ENCODE results near the gene FHIP1B.

The FHIP1B gene

GRCh38 chr11:6268820-6269219 lies 34.4 kb upstream of the FHIP1B start:
- no peak for DNase-seq (ENCODE audit: low read depth, low spot score)
- H3K4me3 ChIP-seq (ENCODE audit: low read depth, low read length): no peak overlapping the region
- no peak for TF ChIP-seq CTCF (IDR thresholded peaks at IDR 0.05; ENCODE audit: low read depth, low read length)
- in situ Hi-C loops (cut with HindIII; ENCODE audit: low sequenced_read_pairs): no loop called here

- in situ Hi-C loops (cut with HindIII; ENCODE audit: low sequenced_read_pairs): no loop called here
- no peak overlapping the region for H3K4me3 ChIP-seq (ENCODE audit: low read depth, low read length)
- DNase-seq (ENCODE audit: low read depth, low spot score): no peak
- TF ChIP-seq CTCF (IDR thresholded peaks at IDR 0.05; ENCODE audit: low read depth, low read length): no peak
Measured at GRCh38 chr11:6263662-6264061, 29.2 kb upstream of the FHIP1B start.

GRCh38 chr11:6260207-6260726 lies 25.8 kb upstream of the FHIP1B start:
- no peak overlapping the region for H3K4me3 ChIP-seq (ENCODE audit: low read depth, low read length)
- in situ Hi-C loops (cut with HindIII; ENCODE audit: low sequenced_read_pairs): no loop called here
- no peak for DNase-seq (ENCODE audit: low read depth, low spot score)
- no peak for TF ChIP-seq CTCF (IDR thresholded peaks at IDR 0.05; ENCODE audit: low read depth, low read length)

- TF ChIP-seq CTCF (IDR thresholded peaks at IDR 0.05; ENCODE audit: low read depth, low read length): no peak
- in situ Hi-C loops (cut with HindIII; ENCODE audit: low sequenced_read_pairs): no loop called here
- no peak overlapping the region for H3K4me3 ChIP-seq (ENCODE audit: low read depth, low read length)
- no peak for DNase-seq (ENCODE audit: low read depth, low spot score)
Measured at GRCh38 chr11:6258571-6259081, 24.2 kb upstream of the FHIP1B start.

GRCh38 chr11:6258141-6258540 lies 23.7 kb upstream of the FHIP1B start:
- no peak for DNase-seq (ENCODE audit: low read depth, low spot score)
- TF ChIP-seq CTCF (IDR thresholded peaks at IDR 0.05; ENCODE audit: low read depth, low read length): no peak
- H3K4me3 ChIP-seq (ENCODE audit: low read depth, low read length): no peak overlapping the region
- in situ Hi-C loops (cut with HindIII; ENCODE audit: low sequenced_read_pairs): no loop called here

GRCh38 chr11:6253197-6253596 lies 18.8 kb upstream of the FHIP1B start:
- in situ Hi-C loops (cut with HindIII; ENCODE audit: low sequenced_read_pairs): no loop called here
- no peak for TF ChIP-seq CTCF (IDR thresholded peaks at IDR 0.05; ENCODE audit: low read depth, low read length)
- no peak overlapping the region for H3K4me3 ChIP-seq (ENCODE audit: low read depth, low read length)

More at GRCh38 chr11:6253197-6253596, 18.8 kb upstream of the FHIP1B start:
- DNase-seq (ENCODE audit: low read depth, low spot score): no peak
